SK-N-MC (cell line): ENCODE data around the gene MACROD2.
"Not testable (repeated sequence)": the region's sequence is repeated elsewhere in the genome, so short reads cannot be mapped to it uniquely, and the experiment has no call there.

Experiments
- DNase-seq: peaks from one replicate; pipeline ENCODE4 v3.0.0-alpha.2; 2011; ENCODE audit warnings: low read depth, low spot score
- H3K27ac ChIP-seq: fragments of 200-600 bp; sonication (generic); 2 replicates; pipeline ENCODE4 v1.5.1; 2016; ENCODE audit warnings: mixed run types
- H3K36me3 ChIP-seq: fragments of 200-600 bp; sonication (generic); 2 replicates; pipeline ENCODE4 v1.6.1; 2017; ENCODE audit warnings: antibody characterized with exemption, low read length, mixed read lengths; ENCODE audit not compliant: insufficient read depth
- H3K4me3 ChIP-seq: fragments of 200-600 bp; sonication (generic); 2 replicates; pipeline ENCODE4 v1.5.1; 2016
- H3K9ac ChIP-seq: fragments of 200-600 bp; sonication (generic); 2 replicates; pipeline ENCODE4 v1.8.0; 2017; ENCODE audit warnings: mixed run types, mixed read lengths; ENCODE audit not compliant: insufficient read length
- H3K9me3 ChIP-seq: fragments of 200-600 bp; sonication (generic); 2 replicates; pipeline ENCODE4 v1.6.1; 2017; ENCODE audit warnings: low read depth, mild to moderate bottlenecking, antibody characterized with exemption, low read length, moderate library complexity, mixed read lengths
- EZH2 ChIP-seq: fragments of 200-600 bp; sonication (generic); IDR thresholded peaks from one replicate; pipeline ENCODE4 v1.6.1; 2017; ENCODE audit warnings: antibody characterized with exemption
- FOXP2 ChIP-seq: optimal IDR thresholded peaks from 2 replicates; pipeline ENCODE3; 2011; ENCODE audit warnings: mild to moderate bottlenecking, moderate library complexity; ENCODE audit not compliant: insufficient read depth; ENCODE audit errors: extremely low read length, control extremely low read depth
- POLR2AphosphoS5 ChIP-seq: IDR thresholded peaks from 2 replicates; pipeline ENCODE4 v1.6.1; 2012; ENCODE audit warnings: mild to moderate bottlenecking, low read depth, low read length, borderline replicate concordance

Gene MACROD2

DNA sequence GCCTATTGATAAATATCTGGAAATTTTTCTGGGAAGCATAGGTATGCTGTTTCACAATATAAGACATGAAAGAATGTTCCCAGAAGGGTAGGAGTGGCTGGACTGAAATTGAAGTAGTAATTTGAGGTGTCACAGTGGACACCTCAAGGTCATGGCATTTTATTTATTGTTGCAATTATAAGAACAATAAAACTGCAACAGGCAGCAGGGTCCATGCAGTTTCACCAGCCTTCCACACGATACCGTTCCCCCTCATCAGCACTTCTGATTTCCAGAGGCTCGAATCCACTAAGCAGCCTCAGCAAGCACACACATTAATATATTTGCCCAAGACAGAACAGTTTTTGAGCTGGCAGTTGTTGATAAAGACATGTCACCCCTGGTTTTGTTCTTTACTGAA, 1540.5 kb downstream of the MACROD2 start:
- Histone ChIP-seq H3K27ac (no peak overlapping the region), H3K9ac (no peak overlapping the region), H3K36me3 (no peaks in the 10 kb centered on the region), H3K4me3 (no peak overlapping the region), H3K9me3 (no peaks in the 10 kb centered on the region)
- TF ChIP-seq POLR2AphosphoS5 (no peak), FOXP2 (no peak), EZH2 (no peak)
- no peak for DNase-seq

DNA sequence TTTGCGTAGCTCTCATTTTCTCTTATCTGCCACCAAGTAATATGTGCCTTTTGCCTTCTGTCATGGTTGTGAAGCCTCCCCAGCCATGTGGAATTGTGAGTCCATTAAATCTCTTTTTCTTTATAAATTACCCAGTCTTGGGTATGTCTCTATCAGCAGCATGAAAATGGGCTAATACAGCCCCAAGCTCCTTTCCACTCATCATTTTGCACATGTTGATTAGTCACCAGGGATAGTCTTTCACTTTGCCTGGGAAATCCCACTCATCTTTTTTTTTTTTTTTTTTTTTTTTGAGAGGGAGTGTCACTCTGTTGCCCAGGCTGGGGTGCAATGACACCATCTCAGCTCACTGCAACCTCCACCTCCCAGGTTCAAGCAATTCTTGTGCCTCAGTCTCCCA, 1541.9 kb downstream of the MACROD2 start:
- H3K27ac ChIP-seq, DNase-seq, H3K36me3 ChIP-seq, H3K9me3 ChIP-seq, H3K4me3 ChIP-seq, H3K9ac ChIP-seq: not testable (repeated sequence)

DNA sequence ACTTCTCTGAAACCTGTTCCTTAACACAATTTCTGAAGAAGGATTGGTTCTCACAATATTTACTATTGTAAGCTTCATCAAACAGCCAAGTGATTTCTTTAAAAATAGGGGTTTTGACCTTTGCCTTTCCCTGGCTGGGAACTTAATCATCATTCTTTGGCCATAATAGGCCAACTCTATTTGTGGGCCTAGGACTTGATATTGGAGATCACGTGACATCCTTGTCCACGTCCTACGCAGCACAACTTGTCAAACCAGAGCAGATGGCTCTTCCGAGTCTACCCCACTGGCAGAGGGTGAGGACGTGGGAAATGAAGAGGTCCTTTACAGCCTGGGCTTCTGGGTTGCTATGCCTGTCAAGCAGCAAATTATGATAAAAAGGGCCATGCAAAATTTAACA, 1547.3 kb downstream of the MACROD2 start:
- TF ChIP-seq FOXP2: no peak
- no peak for TF ChIP-seq EZH2
- TF ChIP-seq POLR2AphosphoS5: no peak
- DNase-seq: no peak

DNA sequence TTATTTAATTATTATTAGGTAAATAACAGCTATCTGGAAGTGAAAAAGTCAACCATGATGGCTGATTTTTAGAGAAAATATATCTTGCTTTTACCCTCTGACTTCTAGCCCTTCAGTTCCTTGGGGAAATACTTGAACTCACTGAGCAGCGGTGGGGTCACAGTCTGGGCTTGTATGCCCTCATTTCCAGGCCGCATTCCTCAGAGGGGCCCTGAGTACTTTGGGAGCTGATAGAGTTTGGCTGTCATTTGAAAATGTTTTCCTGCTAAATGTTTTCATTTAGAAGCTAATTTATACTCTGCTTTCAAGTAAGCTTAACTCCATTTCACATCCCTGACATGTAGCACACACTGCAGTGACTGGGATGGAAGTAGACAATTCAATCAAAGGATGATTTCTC, 1549.4 kb downstream of the MACROD2 start:
- no peak for TF ChIP-seq FOXP2
- TF ChIP-seq EZH2: no peak
- no peak for TF ChIP-seq POLR2AphosphoS5
- no peak overlapping the region for H3K27ac ChIP-seq
- no peak for DNase-seq
- no peak overlapping the region for H3K4me3 ChIP-seq
- H3K9me3 ChIP-seq: no peaks in the 10 kb centered on the region
- H3K36me3 ChIP-seq: no peaks in the 10 kb centered on the region
- H3K9ac ChIP-seq: no peak overlapping the region

More for the DNA sequence above, 1547.3 kb downstream of the MACROD2 start:
- Histone ChIP-seq H3K27ac (no peak overlapping the region), H3K9me3 (no peaks in the 10 kb centered on the region), H3K36me3 (no peaks in the 10 kb centered on the region), H3K9ac (no peak overlapping the region), H3K4me3 (no peak overlapping the region)

DNA sequence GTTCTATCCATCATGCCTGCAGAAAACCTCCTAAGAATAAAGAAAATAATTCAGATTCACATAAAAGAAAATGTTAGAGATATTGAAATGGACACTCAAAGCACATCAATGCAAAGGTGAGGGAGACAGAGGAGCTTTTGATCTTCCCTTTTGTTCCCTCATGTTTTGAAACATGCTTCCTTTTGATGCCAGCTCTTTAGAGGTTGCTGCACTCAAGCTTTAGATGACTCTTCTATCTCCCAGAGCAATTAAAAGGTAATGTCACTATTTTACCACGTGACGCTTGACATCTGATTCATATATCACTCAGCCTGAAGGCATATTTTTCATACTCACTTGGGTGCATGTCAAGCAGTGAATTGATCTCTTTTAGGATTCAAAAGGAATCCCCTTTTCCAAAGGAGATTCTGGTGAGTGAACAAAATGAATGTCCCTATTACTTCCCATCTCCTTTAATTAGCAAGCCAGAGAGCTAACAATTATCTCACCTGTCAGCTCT, 1551.3 kb downstream of the MACROD2 start:
- TF ChIP-seq EZH2: no peak
- no peak for TF ChIP-seq POLR2AphosphoS5
- TF ChIP-seq FOXP2: no peak
- no peaks in the 10 kb centered on the region for H3K36me3 ChIP-seq
- peaks cover 4% of the 10 kb centered on the region; the same call in 1 of the 2 replicates for H3K9me3 ChIP-seq
- no peak overlapping the region for H3K27ac ChIP-seq
- no peak overlapping the region for H3K4me3 ChIP-seq
- DNase-seq: no peak
- H3K9ac ChIP-seq: no peak overlapping the region

DNA sequence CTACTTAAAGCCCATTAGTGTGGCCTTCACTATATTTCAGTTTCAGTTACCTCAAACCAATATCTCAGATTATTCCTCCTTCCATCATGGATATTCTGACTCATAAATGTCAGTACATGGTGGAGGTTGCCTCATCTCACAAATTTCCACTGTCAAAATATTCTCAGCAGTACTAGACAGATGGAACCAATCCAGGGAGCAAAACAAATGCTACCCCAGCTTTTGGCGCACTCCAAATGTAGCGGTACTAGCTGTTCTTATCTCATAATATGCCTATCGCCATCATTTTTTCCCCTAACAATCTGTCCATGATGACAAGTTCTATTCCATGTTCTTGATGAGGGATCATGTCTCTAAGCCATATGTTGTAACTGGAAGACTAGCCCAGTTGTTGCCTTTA, 1551.8 kb downstream of the MACROD2 start:
- Histone ChIP-seq H3K9ac (no peak overlapping the region), H3K36me3 (no peaks in the 10 kb centered on the region), H3K4me3 (no peak overlapping the region), H3K27ac (no peak overlapping the region), H3K9me3 (peaks cover 4% of the 10 kb centered on the region; the same call in 1 of the 2 replicates)
- DNase-seq: no peak
- TF ChIP-seq POLR2AphosphoS5: no peak
- no peak for TF ChIP-seq EZH2

DNA sequence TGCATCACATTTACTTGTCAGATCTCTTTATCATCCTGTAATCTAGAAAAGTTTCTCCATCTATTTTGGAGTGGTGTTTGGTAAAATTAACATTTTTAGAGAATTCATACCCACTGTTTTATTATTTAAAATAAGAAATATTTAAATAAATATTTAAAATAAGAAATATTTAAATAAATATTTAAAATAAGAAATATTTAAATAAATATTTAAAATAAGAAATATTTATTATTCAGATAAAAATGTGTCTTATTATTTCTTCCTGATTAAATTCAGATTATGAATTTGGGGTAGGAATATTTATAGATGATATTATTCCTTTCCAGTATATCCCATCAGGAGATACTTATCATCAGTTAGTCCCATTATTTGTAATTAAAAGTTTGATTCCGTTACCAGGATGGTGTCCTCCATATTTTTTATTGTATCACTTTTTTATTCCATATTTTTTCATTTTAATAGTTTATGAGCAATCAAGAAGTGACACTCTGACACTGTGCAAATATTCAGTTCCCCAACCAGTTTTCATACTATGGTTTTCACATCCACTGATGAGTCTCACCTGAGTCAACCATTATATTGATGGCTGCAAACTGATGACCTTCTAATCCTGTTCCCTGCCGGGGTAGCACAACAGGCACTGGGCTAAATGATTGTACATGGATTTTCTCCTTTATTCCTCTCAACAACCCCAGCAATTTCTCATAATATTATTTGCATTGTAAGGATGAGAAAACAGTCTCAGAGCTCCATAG, 1555.0 kb downstream of the MACROD2 start:
- TF ChIP-seq POLR2AphosphoS5 (no peak), FOXP2 (no peak), EZH2 (no peak)
- H3K4me3 ChIP-seq: no peak overlapping the region
- H3K36me3 ChIP-seq: no peaks in the 10 kb centered on the region
- no peak for DNase-seq
- H3K9ac ChIP-seq: no peak overlapping the region
- peaks cover 7% of the 10 kb centered on the region; the same call in 1 of the 2 replicates for H3K9me3 ChIP-seq
- H3K27ac ChIP-seq: no peak overlapping the region

DNA sequence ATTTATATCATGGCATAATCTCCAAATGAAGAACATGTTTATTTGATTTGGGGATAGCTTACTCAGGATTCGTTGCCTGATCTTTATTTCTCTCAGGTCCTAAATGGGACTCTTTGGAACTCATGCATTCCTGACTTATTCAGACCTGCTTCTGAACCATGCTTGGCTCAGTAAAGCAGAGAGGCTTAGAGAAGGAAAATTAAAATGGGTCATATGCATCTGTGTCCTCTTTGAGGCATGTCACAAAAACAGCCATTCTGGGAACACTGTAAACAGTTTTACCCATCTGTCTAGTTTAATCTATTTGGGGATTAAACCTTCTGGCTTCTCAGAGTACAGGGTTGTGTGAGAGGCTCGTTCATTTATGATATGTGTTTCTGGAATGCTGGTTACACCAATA, 1560.6 kb downstream of the MACROD2 start:
- peaks cover 3% of the 10 kb centered on the region; the same call in 1 of the 2 replicates for H3K9me3 ChIP-seq
- TF ChIP-seq EZH2 (no peak), POLR2AphosphoS5 (no peak), FOXP2 (no peak)
- H3K4me3 ChIP-seq: no peak overlapping the region; the same call in 1 of the 2 replicates
- no peaks in the 10 kb centered on the region for H3K36me3 ChIP-seq
- no peak for DNase-seq
- H3K27ac ChIP-seq: peak overlapping the region; percentile 81
- H3K9ac ChIP-seq: no peak overlapping the region

DNA sequence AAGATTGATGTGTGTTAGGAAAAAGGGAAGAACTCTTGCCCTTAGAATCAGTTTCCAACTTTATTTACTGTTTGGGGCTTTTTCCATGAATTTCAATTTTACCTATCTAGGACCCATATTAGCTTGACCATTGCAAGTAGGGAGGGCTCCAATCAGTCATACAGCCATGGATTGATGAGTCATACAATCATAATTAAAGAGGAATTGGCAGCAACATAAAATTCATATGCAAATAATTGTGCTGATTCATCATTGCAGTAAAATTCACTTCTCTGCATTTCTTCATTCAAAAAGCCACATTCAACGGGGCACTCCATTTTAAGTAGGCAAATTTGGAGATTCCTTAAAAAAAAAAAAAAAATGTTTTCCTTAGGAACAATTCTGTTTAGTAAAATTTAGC, 1561.6 kb downstream of the MACROD2 start:
- peak overlapping the region; percentile 81 for H3K27ac ChIP-seq
- H3K36me3 ChIP-seq: no peaks in the 10 kb centered on the region
- H3K4me3 ChIP-seq: peak overlapping the region; percentile 15
- TF ChIP-seq POLR2AphosphoS5 (no peak), EZH2 (no peak), FOXP2 (no peak)
- DNase-seq: no peak
- peaks cover 3% of the 10 kb centered on the region; the same call in 1 of the 2 replicates for H3K9me3 ChIP-seq
- H3K9ac ChIP-seq: no peak overlapping the region
